B cell (primary cell): ENCODE results near the gene COL9A3.

Experiments used
- EZH2 ChIP-seq: IDR thresholded peaks from 2 replicates; pipeline ENCODE4 v1.6.1; 2012; ENCODE audit warnings: borderline replicate concordance, low read depth, mild to moderate bottlenecking, moderate library complexity, low read length; ENCODE audit not compliant: insufficient read depth, poor library complexity, severe bottlenecking
- TF ChIP-seq, protein P1 (sequence below): fragments of 200-600 bp; IDR thresholded peaks from one replicate; pipeline ENCODE4 v1.8.0; 2022; ENCODE audit warnings: antibody characterized with exemption, mild to moderate bottlenecking

DNA sequence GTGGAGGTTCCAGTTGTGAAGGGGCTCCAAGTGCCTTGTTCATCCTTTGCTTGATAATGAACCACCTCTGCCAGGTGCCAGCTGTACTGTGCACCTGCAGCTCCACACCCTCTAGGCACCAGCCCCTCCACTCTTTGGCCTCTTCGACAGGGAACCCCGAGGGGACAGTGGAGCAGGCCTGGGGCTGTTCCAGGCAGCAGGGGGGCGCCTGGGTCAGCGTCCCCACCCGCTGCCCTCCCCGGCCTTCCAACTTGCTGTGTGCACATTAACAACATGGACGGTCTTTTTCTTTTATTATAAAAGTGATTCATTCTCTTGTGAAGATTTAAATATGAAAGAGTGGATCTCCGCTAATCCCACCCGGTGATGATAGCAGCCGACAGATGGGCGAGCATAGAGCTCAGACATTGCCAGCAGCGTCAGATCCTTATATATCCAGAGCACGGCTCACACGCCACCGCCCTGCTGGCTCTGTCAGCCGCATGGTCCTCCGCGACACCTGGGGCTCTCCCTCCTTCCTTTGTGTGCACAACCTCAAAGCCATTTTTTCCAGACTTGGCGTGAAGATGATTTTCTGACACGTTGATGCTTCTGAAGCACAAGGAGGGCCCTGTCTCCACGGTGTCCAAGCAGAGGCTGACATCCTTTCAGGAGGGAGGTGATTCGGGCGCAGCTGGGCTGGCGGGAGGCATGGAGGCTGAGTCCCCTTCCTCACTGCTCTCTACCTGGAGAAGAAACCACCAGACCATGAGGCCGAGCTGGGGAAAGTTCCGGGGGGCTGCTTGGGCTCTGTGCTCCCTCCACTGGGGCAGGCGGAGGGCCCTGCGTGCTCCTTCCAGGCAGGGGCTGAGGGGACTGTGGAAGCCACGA, 42.8 kb upstream of the COL9A3 start:
- TF ChIP-seq, protein P1, sequence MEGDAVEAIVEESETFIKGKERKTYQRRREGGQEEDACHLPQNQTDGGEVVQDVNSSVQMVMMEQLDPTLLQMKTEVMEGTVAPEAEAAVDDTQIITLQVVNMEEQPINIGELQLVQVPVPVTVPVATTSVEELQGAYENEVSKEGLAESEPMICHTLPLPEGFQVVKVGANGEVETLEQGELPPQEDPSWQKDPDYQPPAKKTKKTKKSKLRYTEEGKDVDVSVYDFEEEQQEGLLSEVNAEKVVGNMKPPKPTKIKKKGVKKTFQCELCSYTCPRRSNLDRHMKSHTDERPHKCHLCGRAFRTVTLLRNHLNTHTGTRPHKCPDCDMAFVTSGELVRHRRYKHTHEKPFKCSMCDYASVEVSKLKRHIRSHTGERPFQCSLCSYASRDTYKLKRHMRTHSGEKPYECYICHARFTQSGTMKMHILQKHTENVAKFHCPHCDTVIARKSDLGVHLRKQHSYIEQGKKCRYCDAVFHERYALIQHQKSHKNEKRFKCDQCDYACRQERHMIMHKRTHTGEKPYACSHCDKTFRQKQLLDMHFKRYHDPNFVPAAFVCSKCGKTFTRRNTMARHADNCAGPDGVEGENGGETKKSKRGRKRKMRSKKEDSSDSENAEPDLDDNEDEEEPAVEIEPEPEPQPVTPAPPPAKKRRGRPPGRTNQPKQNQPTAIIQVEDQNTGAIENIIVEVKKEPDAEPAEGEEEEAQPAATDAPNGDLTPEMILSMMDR, result no peak
- TF ChIP-seq EZH2, result no peak
